Activated CD8-positive, alpha-beta memory T cell treated with anti-CD3 and anti-CD28 coated beads, Interleukin-2, amount 50 U/mL, for 1 hour (primary cell): ENCODE data around the gene EPN2.

ENCODE experiments used
- DNase-seq: peaks from one replicate; pipeline ENCODE4 v3.0.0-alpha.2; 2020; ENCODE audit errors: extremely low read depth

The EPN2 gene

GRCh38 chr17:19311421-19312215 is 74.5 kb downstream of the EPN2 start:
- no peak for DNase-seq

GRCh38 chr17:19312406-19312805 is 75.2 kb downstream of the EPN2 start:
- DNase-seq: no peak

- no peak for DNase-seq
Measured at GRCh38 chr17:19313066-19313745, 76.0 kb downstream of the EPN2 start.

GRCh38 chr17:19313746-19314651 is 76.8 kb downstream of the EPN2 start:
- DNase-seq: no peak

- DNase-seq: no peak
Measured at GRCh38 chr17:19315104-19315503, 77.9 kb downstream of the EPN2 start.

- no peak for DNase-seq
Measured at GRCh38 chr17:19316761-19317358, 79.7 kb downstream of the EPN2 start.

- DNase-seq: no peak
Measured at GRCh38 chr17:19317359-19318095, 80.4 kb downstream of the EPN2 start.

- no peak for DNase-seq
Measured at GRCh38 chr17:19318611-19319010, 81.4 kb downstream of the EPN2 start.

GRCh38 chr17:19319771-19320505 is 82.8 kb downstream of the EPN2 start:
- DNase-seq: no peak

GRCh38 chr17:19320876-19321275 is 83.7 kb downstream of the EPN2 start:
- DNase-seq: no peak

GRCh38 chr17:19321481-19322128 is 84.4 kb downstream of the EPN2 start:
- DNase-seq: no peak

- no peak for DNase-seq
Measured at GRCh38 chr17:19322129-19322505, 85.0 kb downstream of the EPN2 start.

GRCh38 chr17:19322861-19323260 is 85.7 kb downstream of the EPN2 start:
- DNase-seq: no peak

- no peak for DNase-seq
Measured at GRCh38 chr17:19325542-19325941, 88.4 kb downstream of the EPN2 start.

GRCh38 chr17:19327031-19327783 is 90.0 kb downstream of the EPN2 start:
- no peak for DNase-seq

GRCh38 chr17:19328441-19329061 is 91.4 kb downstream of the EPN2 start:
- DNase-seq: no peak

GRCh38 chr17:19329136-19329535 is 92.0 kb downstream of the EPN2 start:
- DNase-seq: no peak

- DNase-seq: no peak
Measured at GRCh38 chr17:19329839-19330238, 92.7 kb downstream of the EPN2 start.

GRCh38 chr17:19330271-19330670 is 93.1 kb downstream of the EPN2 start:
- no peak for DNase-seq
